Metanephros (tissue), 2 donors: Measurements from ENCODE around the gene KRCC1. TPM values are rescaled to one million over a fixed set of nuclear protein-coding genes. Genes with fewer than 3 reads are reported as not detected.
A peak's percentile ranks its signal among the peaks of the same experiment; 100 is the strongest.

Experiments
- small RNA-seq: library from RNA; depleted of rRNA; stranded (forward); fragments of <200 nt; gene quantifications from one replicate; pipeline ENCODE3, GENCODE V24; 2014; ENCODE audit warnings: low replicate concordance
- total RNA-seq: library from RNA; depleted of rRNA; stranded (reverse); fragments of >200 nt; gene quantifications from one replicate; pipeline ENCODE4 v1.2.3, GENCODE V29; 2014

The KRCC1 gene
- total RNA-seq, result 11.2 TPM

GRCh38 chr2:88055371-88056128 lies at the start of gene KRCC1:
Gene KRCC1, minus strand, starts transcription at chr2:88055783. Its CDS starts 27,220 bp downstream, at chr2:88028563.

DNA sequence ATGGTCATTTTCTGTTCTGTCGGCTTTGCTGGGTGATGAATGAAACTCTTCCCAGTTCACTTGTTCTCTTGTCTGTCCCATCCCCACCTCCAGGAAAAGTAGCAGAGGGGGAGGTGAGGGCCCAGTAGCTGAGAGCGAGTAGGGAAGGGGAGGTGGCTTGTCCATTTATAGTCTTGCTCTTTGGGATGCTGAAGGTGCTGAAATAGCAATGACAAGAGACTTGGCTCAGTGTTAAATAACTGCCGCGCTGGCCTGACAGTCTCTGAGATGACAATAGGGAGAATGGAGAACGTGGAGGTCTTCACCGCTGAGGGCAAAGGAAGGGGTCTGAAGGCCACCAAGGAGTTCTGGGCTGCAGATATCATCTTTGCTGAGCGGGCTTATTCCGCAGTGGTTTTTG lies 12.0 kb upstream of the KRCC1 start, which contains the start of gene SMYD1:
Gene SMYD1 (plus strand): TSS at position 228 of the 400 bp plus-strand sequence. CDS start 40 bp downstream, at position 268.

GRCh38 chr2:88016086-88016959 lies 39.3 kb downstream of the KRCC1 start, which contains the start of gene RNU2-63P:
Gene RNU2-63P, minus strand, starts transcription at chr2:88016547.

Small RNA genes within 50 kb of the gene (small RNA-seq; reads per million reads assigned to genes)
- not detected for gene MIR4780
- 2.0 reads per million, percentile 89 among the genes with 10 or more reads in this experiment for gene RNU2-63P

Other genes with a start within 250 kb of the KRCC1 start
- 4.5 TPM for gene RGPD2, start 230.0 kb downstream of the KRCC1 start, total RNA-seq
- gene RNU2-63P, start 39.2 kb downstream of the KRCC1 start, total RNA-seq, result 29.7 TPM
- 30.2 TPM for gene SMYD1, start 12.0 kb upstream of the KRCC1 start, total RNA-seq
- 1.1 TPM for gene FABP1, start 72.3 kb upstream of the KRCC1 start, total RNA-seq
- gene THNSL2, start 114.6 kb upstream of the KRCC1 start, total RNA-seq, result 37.4 TPM